ENCODE measurements around the gene MAB21L3. TPM values are rescaled to one million over a fixed set of nuclear protein-coding genes. Genes with fewer than 3 reads are reported as not detected.

Gene MAB21L3
- total and polyA plus RNA-seq, 9 donors = 0.29 TPM; not detected in 8

- no CpG with 5 or more reads among the region's 6 CpGs for WGBS (ENCODE audit: insufficient coverage)
- H3K36me3 ChIP-seq (ENCODE audit: control insufficient read depth, insufficient read depth, low read length) = no peaks in the 10 kb centered on the region
- peaks cover 8% of the 10 kb centered on the region for H3K4me1 ChIP-seq (ENCODE audit: control insufficient read depth, insufficient read depth, low read length)
- H3K9me3 ChIP-seq (replicated peaks; ENCODE audit: control insufficient read depth, low read depth, low read length) = no peaks in the 10 kb centered on the region
- no peak overlapping the region for H3K27ac ChIP-seq (ENCODE audit: low read length)
- DNase-seq = no peak
- no peak overlapping the region for H3K4me3 ChIP-seq (ENCODE audit: low read length)
- no peaks in the 10 kb centered on the region for H3K27me3 ChIP-seq (ENCODE audit: control insufficient read depth, insufficient read depth, low read length)
Observed at GRCh38 chr1:116170721-116171589, 59.8 kb downstream of the MAB21L3 start.

DNA sequence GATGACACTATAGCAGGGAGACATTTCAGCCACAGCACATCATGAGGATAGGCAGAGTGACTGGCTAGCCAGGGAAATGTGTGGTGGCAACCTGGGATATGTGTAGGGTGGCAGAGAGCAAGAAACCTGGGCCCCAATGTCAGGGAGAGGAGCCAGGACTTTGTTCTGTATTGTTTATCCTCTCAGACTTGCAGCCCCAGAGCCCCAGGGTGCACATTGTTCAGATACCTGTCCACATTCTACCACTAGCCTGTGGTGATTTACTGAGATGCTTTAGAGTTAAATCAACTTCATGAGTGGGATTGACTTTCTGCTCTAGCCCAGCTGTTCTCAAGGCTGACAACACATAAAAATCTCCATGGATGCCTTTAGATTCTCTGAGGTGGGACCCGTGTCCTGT, 61.5 kb downstream of the MAB21L3 start:
- WGBS (ENCODE audit: insufficient coverage) = no CpG with 5 or more reads among the region's 1 CpG
- Histone ChIP-seq H3K36me3 (ENCODE audit: control insufficient read depth, insufficient read depth, low read length) (no peaks in the 10 kb centered on the region), H3K27me3 (ENCODE audit: control insufficient read depth, insufficient read depth, low read length) (no peaks in the 10 kb centered on the region), H3K9me3 (replicated peaks; ENCODE audit: control insufficient read depth, low read depth, low read length) (no peaks in the 10 kb centered on the region), H3K4me3 (ENCODE audit: low read length) (no peak overlapping the region), H3K27ac (ENCODE audit: low read length) (no peak overlapping the region), H3K4me1 (ENCODE audit: control insufficient read depth, insufficient read depth, low read length) (peaks cover 6% of the 10 kb centered on the region)
- no peak for DNase-seq

- H3K4me3 ChIP-seq (ENCODE audit: low read length) = no peak overlapping the region
- WGBS (ENCODE audit: insufficient coverage) = 66% methylated on average over 3 of the region's 3 CpGs
- no peak overlapping the region for H3K27ac ChIP-seq (ENCODE audit: low read length)
- H3K27me3 ChIP-seq (ENCODE audit: control insufficient read depth, insufficient read depth, low read length) = no peaks in the 10 kb centered on the region
- no peaks in the 10 kb centered on the region for H3K36me3 ChIP-seq (ENCODE audit: control insufficient read depth, insufficient read depth, low read length)
- no peaks in the 10 kb centered on the region for H3K4me1 ChIP-seq (ENCODE audit: control insufficient read depth, insufficient read depth, low read length)
- no peak for DNase-seq
- H3K9me3 ChIP-seq (replicated peaks; ENCODE audit: control insufficient read depth, low read depth, low read length) = no peaks in the 10 kb centered on the region
Observed at GRCh38 chr1:116175611-116176010, 64.4 kb downstream of the MAB21L3 start.

DNA sequence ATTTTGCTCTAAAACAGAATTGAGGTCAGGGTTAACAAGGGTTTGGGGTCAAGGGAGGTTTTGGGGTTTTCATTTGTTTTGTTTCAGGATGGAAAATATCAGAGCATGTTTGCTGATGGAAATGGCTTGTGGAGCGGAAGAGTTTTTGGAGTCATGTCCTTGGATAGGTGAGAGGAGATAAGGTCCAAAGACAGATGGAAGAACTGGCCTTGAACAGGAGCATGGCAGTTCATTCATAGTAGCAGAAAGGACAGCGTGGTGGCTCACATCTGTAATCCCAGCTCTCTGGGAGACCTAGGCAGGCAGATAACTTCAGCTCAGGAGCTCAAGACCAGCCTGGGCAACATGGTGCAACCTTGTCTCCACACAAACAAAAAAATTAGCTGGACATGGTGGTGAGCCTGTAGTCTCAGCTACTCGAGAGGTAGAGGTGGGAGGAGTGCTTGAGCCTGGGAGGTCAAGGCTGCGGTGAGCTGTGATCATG, 65.1 kb downstream of the MAB21L3 start:
- no peaks in the 10 kb centered on the region for H3K36me3 ChIP-seq (ENCODE audit: control insufficient read depth, insufficient read depth, low read length)
- H3K4me3 ChIP-seq (ENCODE audit: low read length) = no peak overlapping the region
- WGBS (ENCODE audit: insufficient coverage) = 79% methylated on average over 4 of the region's 4 CpGs
- no peaks in the 10 kb centered on the region for H3K9me3 ChIP-seq (replicated peaks; ENCODE audit: control insufficient read depth, low read depth, low read length)
- no peaks in the 10 kb centered on the region for H3K4me1 ChIP-seq (ENCODE audit: control insufficient read depth, insufficient read depth, low read length)
- DNase-seq = no peak
- H3K27ac ChIP-seq (ENCODE audit: low read length) = no peak overlapping the region
- H3K27me3 ChIP-seq (ENCODE audit: control insufficient read depth, insufficient read depth, low read length) = no peaks in the 10 kb centered on the region

DNA sequence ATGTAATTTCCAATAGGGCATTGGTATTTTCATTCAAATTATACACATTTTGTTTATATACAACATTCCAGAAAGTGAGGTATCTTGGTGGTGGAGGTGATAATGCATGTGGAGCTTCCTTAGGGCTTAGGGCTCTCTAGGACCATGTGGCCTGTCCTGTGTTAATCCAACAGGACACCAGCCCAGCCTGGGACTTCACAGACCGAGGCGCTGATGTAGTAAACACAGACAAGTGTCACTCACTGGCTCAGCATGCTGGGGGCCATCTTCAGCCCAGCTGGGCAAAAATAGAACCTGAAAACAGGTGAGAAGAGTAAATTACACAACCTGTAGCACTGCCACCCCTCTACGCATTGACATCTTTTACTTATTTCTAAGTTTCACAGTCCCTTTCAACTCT, 66.7 kb downstream of the MAB21L3 start:
- DNase-seq = no peak
- 73% methylated on average over 3 of the region's 3 CpGs for WGBS (ENCODE audit: insufficient coverage)
- H3K27me3 ChIP-seq (ENCODE audit: control insufficient read depth, insufficient read depth, low read length) = peaks cover 2% of the 10 kb centered on the region
- no peak overlapping the region for H3K4me3 ChIP-seq (ENCODE audit: low read length)
- H3K36me3 ChIP-seq (ENCODE audit: control insufficient read depth, insufficient read depth, low read length) = no peaks in the 10 kb centered on the region
- no peaks in the 10 kb centered on the region for H3K9me3 ChIP-seq (replicated peaks; ENCODE audit: control insufficient read depth, low read depth, low read length)
- no peaks in the 10 kb centered on the region for H3K4me1 ChIP-seq (ENCODE audit: control insufficient read depth, insufficient read depth, low read length)
- no peak overlapping the region for H3K27ac ChIP-seq (ENCODE audit: low read length)

DNA sequence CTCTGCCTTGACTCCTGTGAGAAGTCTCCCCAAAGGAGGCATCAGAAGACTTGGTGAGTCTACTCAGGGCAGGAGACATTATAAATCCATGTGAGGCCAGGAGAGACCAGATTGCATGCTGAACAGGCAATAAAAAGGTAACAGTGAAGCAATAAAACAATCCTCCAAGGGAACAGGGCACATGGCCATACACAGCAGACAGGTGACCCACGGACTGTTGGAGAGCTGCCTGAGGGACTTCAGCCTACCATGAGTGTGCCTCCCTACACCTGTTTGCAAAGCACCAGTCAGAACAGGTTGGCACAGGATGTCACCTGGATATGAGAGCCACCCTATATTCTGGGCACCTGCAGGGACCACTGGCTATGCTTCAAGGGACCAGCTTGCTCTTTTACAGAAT, 67.6 kb downstream of the MAB21L3 start:
- no peak for DNase-seq
- 45% methylated on average over 1 of the region's 1 CpG for WGBS (ENCODE audit: insufficient coverage)
- no peak overlapping the region for H3K4me3 ChIP-seq (ENCODE audit: low read length)
- H3K27me3 ChIP-seq (ENCODE audit: control insufficient read depth, insufficient read depth, low read length) = peaks cover 2% of the 10 kb centered on the region
- H3K4me1 ChIP-seq (ENCODE audit: control insufficient read depth, insufficient read depth, low read length) = no peaks in the 10 kb centered on the region
- H3K36me3 ChIP-seq (ENCODE audit: control insufficient read depth, insufficient read depth, low read length) = no peaks in the 10 kb centered on the region
- no peak overlapping the region for H3K27ac ChIP-seq (ENCODE audit: low read length)
- H3K9me3 ChIP-seq (replicated peaks; ENCODE audit: control insufficient read depth, low read depth, low read length) = no peaks in the 10 kb centered on the region

DNA sequence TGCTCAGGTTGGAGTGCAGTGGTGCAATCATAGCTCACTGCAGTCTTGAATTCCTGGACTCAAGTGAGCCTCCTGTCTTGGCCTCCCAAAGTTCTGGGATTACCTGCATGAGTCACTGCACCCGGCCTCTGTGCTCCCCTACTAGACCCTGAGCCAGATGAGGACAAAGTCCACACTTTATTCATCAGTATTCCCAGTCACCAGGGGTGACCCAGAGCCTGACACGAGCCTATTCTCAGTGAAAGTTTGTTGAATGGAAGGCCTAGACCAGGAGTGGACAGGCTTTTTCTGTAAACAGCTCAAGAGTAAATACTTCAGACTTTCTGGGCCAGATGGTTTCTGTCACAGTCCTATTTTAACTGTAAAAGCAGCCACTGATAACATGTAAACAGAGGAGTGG, 68.2 kb downstream of the MAB21L3 start:
- Histone ChIP-seq H3K9me3 (replicated peaks; ENCODE audit: control insufficient read depth, low read depth, low read length) (no peaks in the 10 kb centered on the region), H3K27ac (ENCODE audit: low read length) (no peak overlapping the region), H3K27me3 (ENCODE audit: control insufficient read depth, insufficient read depth, low read length) (peaks cover 2% of the 10 kb centered on the region), H3K4me3 (ENCODE audit: low read length) (no peak overlapping the region), H3K4me1 (ENCODE audit: control insufficient read depth, insufficient read depth, low read length) (no peaks in the 10 kb centered on the region), H3K36me3 (ENCODE audit: control insufficient read depth, insufficient read depth, low read length) (no peaks in the 10 kb centered on the region)
- DNase-seq = no peak
- 56% methylated on average over 2 of the region's 2 CpGs for WGBS (ENCODE audit: insufficient coverage)

GRCh38 chr1:116179964-116180363, 68.8 kb downstream of the MAB21L3 start:
- H3K27me3 ChIP-seq (ENCODE audit: control insufficient read depth, insufficient read depth, low read length) = peaks cover 2% of the 10 kb centered on the region
- no peaks in the 10 kb centered on the region for H3K4me1 ChIP-seq (ENCODE audit: control insufficient read depth, insufficient read depth, low read length)
- 71% methylated on average over 1 of the region's 3 CpGs for WGBS (ENCODE audit: insufficient coverage)
- no peak overlapping the region for H3K27ac ChIP-seq (ENCODE audit: low read length)
- no peaks in the 10 kb centered on the region for H3K9me3 ChIP-seq (replicated peaks; ENCODE audit: control insufficient read depth, low read depth, low read length)
- H3K36me3 ChIP-seq (ENCODE audit: control insufficient read depth, insufficient read depth, low read length) = no peaks in the 10 kb centered on the region
- DNase-seq = no peak
- H3K4me3 ChIP-seq (ENCODE audit: low read length) = no peak overlapping the region

GRCh38 chr1:116182019-116182714, 71.0 kb downstream of the MAB21L3 start:
- 78% methylated on average over 3 of the region's 3 CpGs for WGBS (ENCODE audit: insufficient coverage)
- Histone ChIP-seq H3K9me3 (replicated peaks; ENCODE audit: control insufficient read depth, low read depth, low read length) (no peaks in the 10 kb centered on the region), H3K27ac (ENCODE audit: low read length) (no peak overlapping the region), H3K4me3 (ENCODE audit: low read length) (no peak overlapping the region), H3K27me3 (ENCODE audit: control insufficient read depth, insufficient read depth, low read length) (peaks cover 2% of the 10 kb centered on the region), H3K4me1 (ENCODE audit: control insufficient read depth, insufficient read depth, low read length) (no peaks in the 10 kb centered on the region), H3K36me3 (ENCODE audit: control insufficient read depth, insufficient read depth, low read length) (no peaks in the 10 kb centered on the region)
- no peak for DNase-seq

Data from muscle of leg (tissue), 11 donors.